ENCODE results near the gene PRX.
"Not testable (repeated sequence)": the region's sequence is repeated elsewhere in the genome, so short reads cannot be mapped to it uniquely, and the experiment has no call there.

DNA sequence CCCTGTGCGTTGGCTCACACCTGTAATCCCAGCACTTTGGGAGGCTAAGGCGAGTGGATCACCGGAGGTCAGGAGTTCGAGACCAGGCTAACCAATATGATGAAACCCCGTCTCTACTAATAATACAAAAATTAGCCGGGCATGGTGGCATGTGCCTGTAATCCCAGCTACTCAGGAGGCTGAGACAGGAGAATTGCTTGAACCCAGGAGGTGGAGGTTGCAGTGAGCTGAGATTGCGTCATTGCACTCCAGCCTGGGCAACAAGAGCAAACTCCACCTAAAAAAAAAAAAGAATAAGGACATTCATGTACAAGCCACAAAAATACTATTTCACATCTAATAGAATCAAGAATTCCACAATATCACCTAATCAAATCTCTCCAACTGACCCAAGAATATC lies 15.0 kb upstream of the PRX start:
- TF ChIP-seq, protein P1, sequence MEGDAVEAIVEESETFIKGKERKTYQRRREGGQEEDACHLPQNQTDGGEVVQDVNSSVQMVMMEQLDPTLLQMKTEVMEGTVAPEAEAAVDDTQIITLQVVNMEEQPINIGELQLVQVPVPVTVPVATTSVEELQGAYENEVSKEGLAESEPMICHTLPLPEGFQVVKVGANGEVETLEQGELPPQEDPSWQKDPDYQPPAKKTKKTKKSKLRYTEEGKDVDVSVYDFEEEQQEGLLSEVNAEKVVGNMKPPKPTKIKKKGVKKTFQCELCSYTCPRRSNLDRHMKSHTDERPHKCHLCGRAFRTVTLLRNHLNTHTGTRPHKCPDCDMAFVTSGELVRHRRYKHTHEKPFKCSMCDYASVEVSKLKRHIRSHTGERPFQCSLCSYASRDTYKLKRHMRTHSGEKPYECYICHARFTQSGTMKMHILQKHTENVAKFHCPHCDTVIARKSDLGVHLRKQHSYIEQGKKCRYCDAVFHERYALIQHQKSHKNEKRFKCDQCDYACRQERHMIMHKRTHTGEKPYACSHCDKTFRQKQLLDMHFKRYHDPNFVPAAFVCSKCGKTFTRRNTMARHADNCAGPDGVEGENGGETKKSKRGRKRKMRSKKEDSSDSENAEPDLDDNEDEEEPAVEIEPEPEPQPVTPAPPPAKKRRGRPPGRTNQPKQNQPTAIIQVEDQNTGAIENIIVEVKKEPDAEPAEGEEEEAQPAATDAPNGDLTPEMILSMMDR (IDR thresholded peaks at IDR 0.05; ENCODE audit: low read depth, low read length, missing input control) = not testable (repeated sequence)
- not testable (repeated sequence) for TF ChIP-seq EGR1 (IDR thresholded peaks at IDR 0.05; ENCODE audit: low read depth in 2 of 2); RAD21 (IDR thresholded peaks at IDR 0.05)
